Measurements from ENCODE around the gene DOCK6. TPM values are rescaled to one million over a fixed set of nuclear protein-coding genes. Genes with fewer than 3 reads are reported as not detected.

DOCK6 gene
- total and polyA plus RNA-seq, 2 of the 13 experiments (the other 11 are each of a cell fraction or from before 2014, with no cell fraction given): 5.4 to 38.1 TPM

- TF ChIP-seq CENPT (CRISPR knock-in tag; IDR thresholded peaks at IDR 0.05; ENCODE audit: low read depth): no peak
- no peak; the same call in 1 of the 2 replicates for TF ChIP-seq HMG20A (CRISPR knock-in tag; IDR thresholded peaks at IDR 0.05; ENCODE audit: borderline replicate concordance)
- no peak for TF ChIP-seq KAT2B (IDR thresholded peaks at IDR 0.05; ENCODE audit: borderline replicate concordance, low read depth, low read length)
- TF ChIP-seq ZNF362 (CRISPR knock-in tag; IDR thresholded peaks at IDR 0.05; ENCODE audit: borderline replicate concordance): peak; percentile 21; the same call in 1 of the 2 replicates
- TF ChIP-seq JARID2 (CRISPR knock-in tag; IDR thresholded peaks at IDR 0.05; ENCODE audit: insufficient replicate concordance): peak; percentile 20
- no peak; the same call in 1 of the 2 replicates for TF ChIP-seq HIC2 (CRISPR knock-in tag; IDR thresholded peaks at IDR 0.05; ENCODE audit: low read depth)
- TF ChIP-seq GTF3A (CRISPR knock-in tag; conservative IDR thresholded peaks at IDR 0.05): no peak
- TF ChIP-seq RNF2 (conservative IDR thresholded peaks at IDR 0.05; ENCODE audit: low read depth): no peak
- 0 out of 2 replicates have a peak, but pooled peaks have one; percentile 20 for TF ChIP-seq ZFP90 (CRISPR knock-in tag; IDR thresholded peaks at IDR 0.05; ENCODE audit: borderline replicate concordance)
- no peak for TF ChIP-seq ZNF256 (CRISPR knock-in tag; conservative IDR thresholded peaks at IDR 0.05)
- no peak for TF ChIP-seq CENPBD1 (CRISPR knock-in tag; IDR thresholded peaks at IDR 0.05; ENCODE audit: borderline replicate concordance, low read depth)
- TF ChIP-seq CSRNP2 (CRISPR knock-in tag; conservative IDR thresholded peaks at IDR 0.05; ENCODE audit: low read depth): no peak
- TF ChIP-seq ZNF766 (CRISPR knock-in tag; IDR thresholded peaks at IDR 0.05; ENCODE audit: borderline replicate concordance): no peak
- TF ChIP-seq ZNF232 (CRISPR knock-in tag; IDR thresholded peaks at IDR 0.05; ENCODE audit: borderline replicate concordance): no peak; the same call in 1 of the 2 replicates
- TF ChIP-seq MAX (IDR thresholded peaks at IDR 0.05): peak; percentile 55
- no peak for TF ChIP-seq NR2F1 (CRISPR knock-in tag; IDR thresholded peaks at IDR 0.05)
- peak; percentile 16; the same call in 1 of the 2 replicates for TF ChIP-seq ZGPAT (CRISPR knock-in tag; IDR thresholded peaks at IDR 0.05)
- TF ChIP-seq SP1 (IDR thresholded peaks at IDR 0.05): no peak
- TF ChIP-seq SP1 (CRISPR knock-in tag; IDR thresholded peaks at IDR 0.05): peak; percentile 26; the same call in 1 of the 2 replicates
- TF ChIP-seq HHEX (CRISPR knock-in tag; IDR thresholded peaks at IDR 0.05): no peak
Measured at GRCh38 chr19:11242864-11243797, 19.2 kb downstream of the DOCK6 start (continued).

All from HepG2 (cell line).